Stimulated activated effector memory CD8-positive, alpha-beta T cell treated with anti-CD3 and anti-CD28 coated beads, Interleukin-12 subunit alpha, Interleukin-12 subunit beta, amount 100 ng/mL, for 72 hours (primary cell): ENCODE data around the gene TMEM106B.
"Not testable (repeated sequence)": the region's sequence is repeated elsewhere in the genome, so short reads cannot be mapped to it uniquely, and the experiment has no call there.

Experiments
- ATAC-seq: fragments of 150-1000 bp; cut with Tn5 transposase; 2 replicates; pipeline ENCODE4 v1.10.0; 2021
- DNase-seq, 2 donors: peaks; one replicate each; pipeline ENCODE4 v3.0.0; 2021 to 2022; ENCODE audit warnings: low spot score in 2 of 2
- H3K27ac Mint-ChIP-seq: one replicate; pipeline ENCODE4 v1.8.0; 2022; ENCODE audit warnings: mild to moderate bottlenecking, mixed read lengths
- H3K36me3 Mint-ChIP-seq: one replicate; pipeline ENCODE4 v1.8.0; 2022; ENCODE audit warnings: mild to moderate bottlenecking, mixed read lengths
- H3K4me1 Mint-ChIP-seq: one replicate; pipeline ENCODE4 v1.8.0; 2022; ENCODE audit warnings: mixed read lengths
- H3K4me3 Mint-ChIP-seq: one replicate; pipeline ENCODE4 v1.8.0; 2022; ENCODE audit warnings: mild to moderate bottlenecking, mixed read lengths
- H3K9me3 Mint-ChIP-seq: one replicate; pipeline ENCODE4 v1.8.0; 2022; ENCODE audit warnings: mixed read lengths

The TMEM106B gene

DNA sequence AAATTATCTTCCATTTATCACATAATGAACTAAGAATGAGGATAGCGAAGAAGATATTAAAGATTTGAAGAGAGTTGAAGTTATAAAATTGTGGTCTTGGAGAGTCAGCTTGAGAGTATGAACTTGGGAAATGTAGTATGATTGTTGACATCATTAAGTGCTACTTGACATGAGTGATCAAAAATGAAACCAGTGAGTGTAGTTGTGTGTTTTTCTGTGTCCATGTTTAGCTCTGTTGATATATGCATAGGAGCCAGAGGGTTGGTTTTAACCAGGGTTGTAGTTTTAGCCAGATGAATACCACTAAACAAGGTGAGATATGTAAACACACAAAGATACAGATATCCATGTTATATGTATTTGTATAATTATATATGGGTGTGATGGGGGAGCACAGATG is 6.2 kb downstream of the TMEM106B start:
- H3K4me1 Mint-ChIP-seq = peaks cover 25% of the 10 kb centered on the region

DNA sequence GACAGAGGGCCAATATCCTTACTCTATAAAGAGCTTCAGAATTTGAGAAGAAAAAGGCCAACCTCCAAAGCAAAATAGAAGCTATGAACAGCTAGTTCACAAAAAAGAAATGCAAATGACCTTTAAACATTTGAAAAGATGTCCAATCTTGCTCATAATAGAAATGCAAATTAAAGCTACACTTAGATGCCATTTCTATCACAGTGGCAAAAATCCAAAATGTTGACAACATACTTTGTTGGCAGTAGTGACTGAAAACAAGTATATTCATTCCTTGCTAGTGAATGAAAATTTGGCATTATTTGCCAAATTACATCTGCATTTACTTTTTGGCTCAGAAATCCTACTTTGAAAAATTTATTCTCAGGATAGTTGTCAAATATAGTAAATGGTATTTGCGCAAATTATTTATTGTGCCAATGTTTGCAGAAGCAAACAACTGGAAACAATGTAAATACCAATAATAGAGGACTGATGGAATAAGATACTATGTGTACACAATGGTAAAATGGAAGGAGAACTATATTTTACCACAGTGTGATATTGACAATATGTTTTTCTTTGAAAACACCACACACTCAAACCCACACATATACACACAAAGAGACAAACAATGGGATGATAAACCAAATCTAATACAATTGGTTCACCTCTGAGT is 9.4 kb downstream of the TMEM106B start:
- Mint-ChIP-seq H3K4me1 (peaks cover 20% of the 10 kb centered on the region), H3K9me3 (no peaks in the 10 kb centered on the region), H3K27ac (no peak overlapping the region), H3K4me3 (no peak overlapping the region), H3K36me3 (peaks cover 72% of the 10 kb centered on the region)
- ATAC-seq (no peak), DNase-seq (no peak)

More for the DNA sequence above, 6.2 kb downstream of the TMEM106B start:
- Mint-ChIP-seq H3K4me3 (no peak overlapping the region), H3K9me3 (no peaks in the 10 kb centered on the region), H3K36me3 (peaks cover 60% of the 10 kb centered on the region), H3K27ac (no peak overlapping the region)
- DNase-seq (no peak), ATAC-seq (peak; percentile 76)

DNA sequence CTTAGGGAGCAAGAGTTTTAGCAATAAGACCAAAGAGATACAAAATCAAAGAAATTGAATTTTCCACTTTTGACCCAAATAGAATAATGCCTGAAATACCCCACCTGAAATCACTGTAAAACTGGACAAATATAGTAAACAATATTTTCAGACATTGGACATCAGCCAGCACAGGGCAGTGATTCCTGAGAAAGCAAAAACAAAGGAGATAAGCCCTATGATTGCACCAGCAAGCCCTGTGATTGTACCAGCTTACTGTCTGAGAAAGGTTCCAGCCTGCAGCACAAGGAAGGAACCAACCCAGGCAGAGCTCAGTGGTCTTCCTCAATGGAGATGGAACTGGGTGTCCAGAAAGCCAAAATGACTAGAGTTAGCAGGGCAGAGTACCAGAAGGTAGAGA is 10.3 kb downstream of the TMEM106B start:
- Mint-ChIP-seq H3K4me1 (peaks cover 21% of the 10 kb centered on the region), H3K9me3 (no peaks in the 10 kb centered on the region), H3K4me3 (no peak overlapping the region), H3K36me3 (peaks cover 69% of the 10 kb centered on the region), H3K27ac (no peak overlapping the region)
- ATAC-seq (no peak), DNase-seq (no peak)

DNA sequence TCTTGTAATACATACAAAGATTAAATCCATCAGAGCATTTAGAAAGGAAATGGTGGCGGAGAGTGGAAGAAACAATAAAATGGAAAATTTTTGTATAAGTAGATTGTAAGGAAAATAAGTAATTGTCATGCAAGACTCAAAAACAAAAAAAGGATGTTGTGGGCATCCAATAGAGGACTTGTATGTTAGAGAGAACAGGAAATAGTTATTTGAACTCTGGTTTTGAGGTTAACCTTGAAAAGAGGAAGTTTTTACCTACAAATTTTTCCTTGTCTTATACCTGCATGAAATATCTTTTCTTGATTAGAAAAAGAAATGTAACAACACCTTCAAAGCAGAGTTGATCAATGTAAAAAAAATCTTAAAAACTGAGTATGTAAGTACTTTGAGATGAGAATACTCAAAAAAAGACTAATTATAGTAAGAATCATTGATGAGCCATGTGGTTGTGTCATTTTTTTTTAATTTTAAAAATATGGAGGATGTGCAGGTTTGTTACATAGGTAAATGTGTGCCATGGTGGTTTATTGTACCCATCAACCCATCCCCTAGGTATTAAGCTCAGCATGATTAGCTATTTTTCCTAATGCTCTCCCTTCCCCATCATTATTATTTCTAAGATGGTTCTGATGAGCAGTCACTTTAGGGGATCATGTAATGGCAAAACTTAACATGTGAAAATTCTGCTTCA is 11.9 kb downstream of the TMEM106B start:
- DNase-seq = no peak
- no peak for ATAC-seq
- Mint-ChIP-seq H3K36me3 (peaks cover 59% of the 10 kb centered on the region), H3K9me3 (no peaks in the 10 kb centered on the region), H3K4me1 (peaks cover 14% of the 10 kb centered on the region), H3K27ac (peak overlapping the region; percentile 81), H3K4me3 (no peak overlapping the region)

DNA sequence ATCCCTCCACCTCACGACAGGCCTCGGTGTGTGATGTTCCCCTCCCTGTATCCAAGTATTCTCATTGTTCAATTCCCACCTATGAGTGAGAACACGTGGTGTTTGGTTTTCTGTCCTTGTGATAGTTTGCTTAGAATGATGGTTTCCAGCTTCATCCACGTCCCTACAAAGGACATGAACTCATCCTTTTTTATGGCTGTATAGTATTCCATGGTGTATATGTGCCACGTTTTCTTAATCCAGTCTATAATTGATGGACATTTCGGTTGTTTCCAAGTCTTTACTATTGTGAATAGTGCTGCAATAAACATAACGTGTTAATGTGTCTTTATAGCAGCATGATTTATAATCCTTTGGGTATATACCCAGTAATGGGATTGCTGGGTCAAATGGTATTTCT is 13.9 kb downstream of the TMEM106B start:
- not testable (repeated sequence) for H3K9me3 Mint-ChIP-seq, ATAC-seq, DNase-seq, H3K27ac Mint-ChIP-seq, H3K4me3 Mint-ChIP-seq
- Mint-ChIP-seq H3K4me1 (peaks cover 14% of the 10 kb centered on the region), H3K36me3 (peaks cover 51% of the 10 kb centered on the region)

DNA sequence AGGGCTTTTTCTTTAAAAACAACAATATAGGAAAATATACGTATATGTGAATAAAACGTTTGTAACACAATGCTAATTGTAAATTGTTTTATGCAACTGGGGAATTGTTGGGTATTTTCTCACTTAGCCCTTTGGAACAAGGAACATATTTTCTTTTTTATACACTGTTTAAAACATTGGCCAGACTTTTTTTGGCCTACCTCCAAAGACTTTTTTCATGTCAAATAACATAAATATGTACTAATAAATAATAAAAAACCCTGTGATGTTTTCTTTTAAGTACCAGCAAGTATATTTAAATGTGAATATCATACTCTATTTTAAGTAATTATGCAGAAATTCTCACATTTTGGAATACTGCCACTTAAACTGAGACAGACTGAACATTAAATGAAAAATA is 15.7 kb downstream of the TMEM106B start:
- Mint-ChIP-seq H3K36me3 (peaks cover 43% of the 10 kb centered on the region), H3K27ac (no peak overlapping the region)
- ATAC-seq = no peak

DNA sequence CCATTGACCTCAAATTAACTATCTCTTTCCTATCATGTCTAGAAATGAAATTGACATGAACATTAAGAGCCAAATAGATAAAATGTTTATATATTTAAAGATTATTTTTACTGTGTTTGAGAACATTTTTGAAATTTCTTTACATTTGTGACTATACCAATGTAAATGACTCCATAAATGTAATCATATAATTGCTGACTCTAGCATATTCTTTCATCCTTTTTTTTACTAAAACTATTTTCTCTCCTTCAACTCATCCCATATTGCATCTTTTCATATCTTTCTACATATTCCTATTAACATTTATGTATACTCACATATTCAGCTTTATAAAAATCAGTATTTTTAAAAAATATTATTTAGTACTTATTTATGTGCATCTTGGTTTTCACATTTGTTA is 16.9 kb downstream of the TMEM106B start:
- no peak for ATAC-seq
- Mint-ChIP-seq H3K27ac (no peak overlapping the region), H3K9me3 (no peaks in the 10 kb centered on the region), H3K36me3 (peaks cover 56% of the 10 kb centered on the region), H3K4me1 (peaks cover 7% of the 10 kb centered on the region), H3K4me3 (no peak overlapping the region)
- no peak for DNase-seq

More for the DNA sequence above, 15.7 kb downstream of the TMEM106B start:
- Mint-ChIP-seq H3K4me3 (no peak overlapping the region), H3K4me1 (peaks cover 14% of the 10 kb centered on the region), H3K9me3 (no peaks in the 10 kb centered on the region)
- DNase-seq = no peak

DNA sequence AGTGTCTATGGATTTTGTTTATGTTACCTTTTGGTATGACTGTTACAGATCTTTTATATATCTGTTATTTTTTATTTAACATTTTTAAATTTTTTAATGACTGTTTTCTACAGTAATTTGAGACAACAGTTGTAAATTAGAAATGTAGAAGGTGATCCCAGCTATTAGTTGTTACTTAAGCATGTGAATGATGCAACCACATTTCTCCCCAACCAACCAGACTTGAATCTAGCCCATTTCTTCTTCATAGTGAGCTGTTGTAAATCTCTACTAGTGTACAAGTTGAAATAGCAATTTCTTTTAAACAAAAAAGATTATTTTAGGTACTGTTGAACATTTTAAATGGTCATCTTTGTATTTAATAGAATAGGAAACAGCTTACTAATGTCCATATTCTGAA is 18.0 kb downstream of the TMEM106B start:
- no peak for DNase-seq
- Mint-ChIP-seq H3K4me3 (no peak overlapping the region), H3K9me3 (no peaks in the 10 kb centered on the region), H3K4me1 (peaks cover 7% of the 10 kb centered on the region), H3K36me3 (peaks cover 59% of the 10 kb centered on the region), H3K27ac (no peak overlapping the region)
- ATAC-seq = no peak

DNA sequence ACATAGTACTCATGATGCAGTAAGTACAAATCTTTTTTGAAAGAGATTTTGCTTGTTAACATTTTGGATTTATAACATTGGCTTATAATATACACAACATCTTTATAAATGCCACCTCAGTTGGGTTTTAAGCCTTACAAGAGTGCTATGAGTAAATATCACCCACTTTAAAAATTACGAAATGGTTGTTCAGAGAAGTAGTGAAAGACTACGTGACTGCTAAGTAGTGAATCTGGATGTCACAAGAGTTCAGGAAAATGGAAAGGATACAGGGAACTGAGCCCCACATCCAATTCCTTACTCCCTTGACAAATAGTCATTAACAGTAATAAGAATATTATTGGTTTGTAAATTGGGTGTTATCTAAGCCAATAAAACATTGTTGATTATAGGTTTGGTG is 20.0 kb downstream of the TMEM106B start:
- Mint-ChIP-seq H3K36me3 (peaks cover 48% of the 10 kb centered on the region), H3K27ac (no peak overlapping the region), H3K4me3 (no peak overlapping the region), H3K9me3 (no peaks in the 10 kb centered on the region), H3K4me1 (peaks cover 11% of the 10 kb centered on the region)
- ATAC-seq (no peak), DNase-seq (no peak)

DNA sequence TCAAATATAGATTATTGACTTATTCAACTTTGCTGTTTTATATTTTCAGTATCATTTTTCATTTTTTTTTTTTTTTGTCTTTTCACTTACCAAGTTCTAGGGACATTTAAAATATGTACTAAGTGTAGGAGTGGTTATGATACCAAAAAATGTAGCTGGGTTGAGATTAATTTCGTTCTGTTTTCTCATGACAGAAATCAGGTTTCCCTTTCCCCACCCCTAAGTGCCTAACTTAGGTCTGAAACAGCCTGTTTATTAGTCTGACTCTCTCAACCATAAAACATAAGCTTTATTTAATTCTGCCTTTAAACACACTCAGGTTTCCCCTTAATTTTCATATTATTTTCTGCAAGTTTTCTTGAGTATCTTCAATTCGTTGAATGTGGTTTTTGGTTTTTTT is 22.1 kb downstream of the TMEM106B start:
- Mint-ChIP-seq H3K36me3 (peaks cover 48% of the 10 kb centered on the region), H3K4me3 (no peak overlapping the region), H3K4me1 (peaks cover 5% of the 10 kb centered on the region), H3K27ac (no peak overlapping the region), H3K9me3 (no peaks in the 10 kb centered on the region)
- DNase-seq (no peak), ATAC-seq (no peak)

DNA sequence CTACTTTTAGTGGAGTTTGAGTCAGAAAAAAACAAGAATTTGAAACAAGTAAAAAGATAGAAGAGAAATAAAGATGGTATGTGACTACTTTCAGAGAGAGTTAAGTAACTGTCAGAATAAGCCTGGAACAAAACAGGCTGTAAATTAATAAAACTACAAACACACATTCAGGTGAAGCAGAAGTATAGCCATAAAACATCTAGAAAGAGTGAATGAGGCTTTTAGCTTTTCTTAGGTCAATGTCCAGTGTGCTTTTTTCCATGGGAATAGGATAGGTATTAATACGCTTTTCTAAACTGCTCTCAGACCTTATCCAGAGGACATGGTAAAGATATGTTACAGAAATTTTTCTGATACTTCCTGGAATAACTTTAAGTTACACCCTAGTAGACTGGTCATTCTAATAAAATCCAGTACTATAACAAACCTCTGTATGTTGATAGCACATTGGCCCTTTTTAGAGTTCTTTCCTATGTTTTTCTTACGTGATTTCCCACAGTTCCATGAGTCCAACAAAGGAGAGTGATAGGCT is 23.3 kb downstream of the TMEM106B start:
- ATAC-seq (no peak), DNase-seq (no peak)
- peaks cover 8% of the 10 kb centered on the region for H3K4me1 Mint-ChIP-seq
- H3K36me3 Mint-ChIP-seq = peaks cover 42% of the 10 kb centered on the region
- H3K27ac Mint-ChIP-seq = peak overlapping the region; percentile 27
- H3K4me3 Mint-ChIP-seq = no peak overlapping the region
- no peaks in the 10 kb centered on the region for H3K9me3 Mint-ChIP-seq

DNA sequence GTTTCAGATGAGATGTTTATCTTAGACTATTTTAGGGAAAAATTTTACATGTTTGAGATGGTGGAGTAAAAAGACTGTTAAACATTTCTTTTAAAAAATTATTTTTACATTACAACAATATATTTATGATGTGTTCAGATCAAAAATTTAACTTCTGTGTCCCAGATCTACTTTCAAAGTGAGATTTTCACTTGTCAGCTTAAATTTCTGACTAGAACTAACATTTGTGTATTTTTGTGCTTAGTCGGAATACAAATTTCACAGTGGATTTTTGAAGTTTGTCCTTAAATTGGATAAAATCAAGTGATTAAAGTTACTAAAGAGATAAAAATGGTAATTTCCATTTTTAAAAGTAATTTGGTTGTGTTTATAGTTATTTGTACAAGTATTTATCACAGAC is 24.9 kb downstream of the TMEM106B start:
- H3K4me1 Mint-ChIP-seq = peaks cover 18% of the 10 kb centered on the region
- no peak for DNase-seq
- H3K36me3 Mint-ChIP-seq = peaks cover 36% of the 10 kb centered on the region
- H3K9me3 Mint-ChIP-seq = no peaks in the 10 kb centered on the region
- H3K4me3 Mint-ChIP-seq = no peak overlapping the region
- no peak overlapping the region for H3K27ac Mint-ChIP-seq
- ATAC-seq = no peak

DNA sequence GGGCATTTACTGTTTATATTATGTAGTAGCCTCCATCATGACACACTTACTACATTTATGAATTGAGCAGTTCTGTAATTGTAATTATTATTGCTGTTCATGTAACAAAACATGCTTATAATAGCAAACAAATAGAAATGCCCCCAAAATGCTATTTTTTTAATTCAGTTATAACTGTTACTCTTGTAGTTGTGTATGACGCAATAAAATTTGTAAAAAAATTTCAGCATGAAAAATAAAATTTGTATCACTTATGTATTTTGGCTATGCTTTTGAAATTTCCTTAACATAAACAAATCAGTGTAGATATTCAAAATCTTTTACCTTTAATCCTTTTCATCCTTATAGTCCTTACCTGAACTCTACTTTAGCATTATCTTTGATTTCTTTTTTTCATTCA is 25.9 kb downstream of the TMEM106B start:
- H3K36me3 Mint-ChIP-seq = peaks cover 29% of the 10 kb centered on the region
- peaks cover 18% of the 10 kb centered on the region for H3K4me1 Mint-ChIP-seq
- no peak overlapping the region for H3K27ac Mint-ChIP-seq

DNA sequence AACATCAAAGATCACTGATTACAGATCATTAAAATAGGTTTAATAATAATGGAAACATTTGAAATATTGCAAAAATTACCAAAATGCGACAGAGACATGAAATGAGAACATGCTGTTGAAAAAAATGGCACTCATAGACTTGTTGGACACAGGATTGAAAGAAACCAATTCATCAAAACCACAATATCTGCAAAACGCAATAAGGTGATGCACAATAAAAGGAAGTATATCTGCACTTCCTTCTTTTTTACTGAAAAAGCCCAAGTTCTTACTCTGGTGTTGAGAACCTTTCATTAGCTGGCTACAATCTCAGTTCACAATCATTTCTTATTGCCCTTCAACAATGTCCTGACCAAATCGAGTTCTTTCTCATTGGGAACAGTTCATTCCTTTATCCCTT is 28.7 kb downstream of the TMEM106B start:
- Mint-ChIP-seq H3K9me3 (no peaks in the 10 kb centered on the region), H3K4me1 (peaks cover 14% of the 10 kb centered on the region), H3K36me3 (peaks cover under 1% of the 10 kb centered on the region), H3K27ac (no peak overlapping the region), H3K4me3 (no peak overlapping the region)
- no peak for ATAC-seq
- DNase-seq = no peak

More for the DNA sequence above, 25.9 kb downstream of the TMEM106B start:
- DNase-seq = no peak
- H3K9me3 Mint-ChIP-seq = no peaks in the 10 kb centered on the region
- ATAC-seq = no peak
- H3K4me3 Mint-ChIP-seq = no peak overlapping the region

DNA sequence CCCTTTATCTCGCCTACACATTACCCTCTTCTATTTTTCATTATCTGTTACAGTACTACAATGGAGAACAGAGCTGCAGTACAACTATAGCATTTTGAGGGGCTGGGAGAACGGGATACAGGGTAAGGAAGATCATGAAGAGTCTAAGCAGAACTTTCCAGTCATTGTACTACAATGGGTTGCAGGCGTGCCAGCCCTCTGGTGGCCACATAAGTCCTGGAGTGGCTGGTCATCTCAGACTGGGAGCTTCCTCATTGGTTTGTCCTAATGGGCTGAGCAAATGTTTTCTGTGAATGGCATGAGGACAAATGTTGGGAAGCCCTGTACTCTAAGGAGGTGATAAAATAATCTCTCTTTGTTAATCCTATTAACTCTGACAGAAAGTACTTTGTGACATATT is 33.0 kb downstream of the TMEM106B start:
- H3K4me1 Mint-ChIP-seq = peaks cover 13% of the 10 kb centered on the region
- no peak overlapping the region for H3K4me3 Mint-ChIP-seq
- no peaks in the 10 kb centered on the region for H3K36me3 Mint-ChIP-seq
- DNase-seq (no peak), ATAC-seq (no peak)
- no peak overlapping the region for H3K27ac Mint-ChIP-seq
- no peaks in the 10 kb centered on the region for H3K9me3 Mint-ChIP-seq

DNA sequence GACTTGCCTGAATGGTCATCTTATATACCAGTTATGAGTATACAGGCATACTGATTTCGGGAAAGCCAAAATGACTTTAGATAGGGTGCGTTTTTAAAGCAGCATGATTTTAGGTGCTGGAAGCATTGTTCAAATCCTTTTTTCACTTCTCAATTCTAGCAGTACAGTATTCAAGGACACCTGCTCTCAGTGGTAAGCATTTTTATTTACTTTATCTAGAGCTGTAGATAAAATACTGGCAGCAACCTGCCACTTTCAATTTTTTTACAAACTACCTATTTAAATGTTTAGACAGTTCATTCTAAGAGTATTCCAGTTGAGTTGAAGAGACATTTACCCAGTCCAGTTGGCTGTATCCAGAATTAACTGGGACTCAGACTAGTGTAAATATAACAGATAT is 33.6 kb downstream of the TMEM106B start:
- Mint-ChIP-seq H3K9me3 (no peaks in the 10 kb centered on the region), H3K4me3 (no peak overlapping the region), H3K4me1 (peaks cover 7% of the 10 kb centered on the region), H3K27ac (no peak overlapping the region), H3K36me3 (no peaks in the 10 kb centered on the region)
- DNase-seq = no peak
- no peak for ATAC-seq
